ENCODE data around the gene CHML. TPM values are rescaled to one million over a fixed set of nuclear protein-coding genes. Genes with fewer than 3 reads are reported as not detected.

CHML gene
- total RNA-seq, 6 experiments from 2014 or later = 15.2 to 17.9 (median 16.5) TPM

DNA sequence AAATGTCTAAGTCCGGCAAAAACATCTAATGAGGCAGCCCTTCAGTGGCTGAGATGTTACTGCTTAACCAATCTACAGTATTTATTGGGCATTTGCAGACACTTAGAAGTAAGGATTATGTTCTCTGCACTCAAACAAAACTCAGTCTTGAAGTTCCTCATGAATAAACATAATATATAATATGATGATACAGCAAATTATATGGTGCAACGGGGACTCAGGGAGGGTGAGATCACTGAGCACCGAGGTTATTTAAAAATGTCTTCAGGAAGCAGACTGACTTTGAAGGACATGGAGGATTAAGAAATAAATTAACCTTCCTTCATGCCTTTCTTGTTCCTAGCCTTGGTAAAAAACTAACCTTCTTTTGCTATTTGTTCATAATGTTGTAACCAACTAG is 39.8 kb upstream of the CHML start:
- DNase-seq = no peak
- TF ChIP-seq CTCF (IDR thresholded peaks at IDR 0.05) = no peak
- Mint-ChIP-seq H3K9me3 (peaks cover 3% of the 10 kb centered on the region; the same call in 1 of the 2 replicates), H3K4me1 (ENCODE audit: low read depth) (no peaks in the 10 kb centered on the region), H3K36me3 (ENCODE audit: low read depth) (peaks cover 5% of the 10 kb centered on the region; the same call in 1 of the 2 replicates), H3K27me3 (ENCODE audit: insufficient read depth) (no peaks in the 10 kb centered on the region), H3K27ac (no peak overlapping the region), H3K4me3 (no peak overlapping the region)

GRCh38 chr1:241679404-241679803 is 39.2 kb upstream of the CHML start:
- Mint-ChIP-seq H3K4me1 (ENCODE audit: low read depth) (no peaks in the 10 kb centered on the region), H3K4me3 (no peak overlapping the region), H3K36me3 (ENCODE audit: low read depth) (peaks cover 5% of the 10 kb centered on the region; the same call in 1 of the 2 replicates), H3K27ac (no peak overlapping the region), H3K9me3 (peaks cover 3% of the 10 kb centered on the region; the same call in 1 of the 2 replicates), H3K27me3 (ENCODE audit: insufficient read depth) (no peaks in the 10 kb centered on the region)
- DNase-seq = no peak
- TF ChIP-seq CTCF (IDR thresholded peaks at IDR 0.05) = no peak

DNA sequence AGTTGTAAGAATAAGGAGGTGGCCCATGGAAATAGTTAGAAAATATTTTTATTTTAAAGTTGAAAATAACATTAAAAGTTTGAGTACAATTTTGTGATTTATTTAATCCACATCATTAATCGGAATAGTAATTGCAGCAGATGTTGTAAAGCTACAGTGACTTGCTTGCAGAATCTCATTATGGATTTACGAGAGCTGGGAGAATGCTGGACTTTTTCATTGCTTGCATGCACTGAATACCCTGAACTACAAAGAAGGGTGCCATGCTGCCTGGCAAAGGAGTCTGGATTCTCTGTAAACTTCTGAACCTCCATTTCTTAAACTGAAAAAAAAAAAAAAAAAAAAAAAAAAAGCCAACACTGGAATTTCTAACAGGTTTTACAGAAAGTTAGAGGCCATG is 38.4 kb upstream of the CHML start:
- Mint-ChIP-seq H3K4me1 (ENCODE audit: low read depth) (no peaks in the 10 kb centered on the region), H3K27ac (no peak overlapping the region), H3K4me3 (no peak overlapping the region), H3K27me3 (ENCODE audit: insufficient read depth) (no peaks in the 10 kb centered on the region), H3K9me3 (peaks cover 3% of the 10 kb centered on the region; the same call in 1 of the 2 replicates), H3K36me3 (ENCODE audit: low read depth) (peaks cover 5% of the 10 kb centered on the region; the same call in 1 of the 2 replicates)
- DNase-seq = no peak
- no peak for TF ChIP-seq CTCF (IDR thresholded peaks at IDR 0.05)

GRCh38 chr1:241677201-241677600 is 37.0 kb upstream of the CHML start:
- no peak overlapping the region for H3K27ac Mint-ChIP-seq
- H3K4me3 Mint-ChIP-seq = no peak overlapping the region
- no peak for TF ChIP-seq CTCF (IDR thresholded peaks at IDR 0.05)
- no peaks in the 10 kb centered on the region for H3K4me1 Mint-ChIP-seq (ENCODE audit: low read depth)
- peaks cover 3% of the 10 kb centered on the region; the same call in 1 of the 2 replicates for H3K9me3 Mint-ChIP-seq
- no peak for DNase-seq
- peaks cover 5% of the 10 kb centered on the region; the same call in 1 of the 2 replicates for H3K36me3 Mint-ChIP-seq (ENCODE audit: low read depth)
- H3K27me3 Mint-ChIP-seq (ENCODE audit: insufficient read depth) = peaks cover 2% of the 10 kb centered on the region; the same call in 1 of the 2 replicates

GRCh38 chr1:241675983-241676382 is 35.8 kb upstream of the CHML start:
- no peak for TF ChIP-seq CTCF (IDR thresholded peaks at IDR 0.05)
- no peaks in the 10 kb centered on the region for H3K4me1 Mint-ChIP-seq (ENCODE audit: low read depth)
- no peak overlapping the region for H3K27ac Mint-ChIP-seq
- peaks cover 2% of the 10 kb centered on the region; the same call in 1 of the 2 replicates for H3K27me3 Mint-ChIP-seq (ENCODE audit: insufficient read depth)
- H3K4me3 Mint-ChIP-seq = no peak overlapping the region
- peaks cover 3% of the 10 kb centered on the region; the same call in 1 of the 2 replicates for H3K9me3 Mint-ChIP-seq
- no peaks in the 10 kb centered on the region for H3K36me3 Mint-ChIP-seq (ENCODE audit: low read depth)
- no peak for DNase-seq

All from HFFc6 (cell line).